ENCODE measurements around the gene TWF2.
A peak's percentile ranks its signal among the peaks of the same experiment; 100 is the strongest.
"Not testable (repeated sequence)": the region's sequence is repeated elsewhere in the genome, so short reads cannot be mapped to it uniquely, and the experiment has no call there.

Gene TWF2

DNA sequence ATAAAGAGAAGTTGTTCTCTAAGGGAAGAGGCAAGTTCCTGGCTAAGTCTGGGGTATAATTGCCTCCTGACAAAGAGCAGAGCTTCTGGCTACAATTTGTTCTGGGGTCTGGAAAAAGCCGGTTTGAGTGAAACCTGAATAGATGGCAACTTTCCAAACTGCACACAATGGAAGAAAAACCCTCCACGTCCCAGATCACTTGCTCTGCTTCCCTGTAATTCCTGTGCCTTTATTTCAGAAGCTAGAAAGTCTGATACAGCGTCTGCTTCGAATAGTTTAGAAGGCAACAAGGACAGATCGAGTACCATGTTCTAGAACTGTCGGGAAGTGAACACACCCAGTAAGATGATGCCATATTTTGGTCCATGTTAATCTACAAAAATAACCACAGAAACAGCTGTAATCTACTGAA lies 41.1 kb upstream of the TWF2 start:
- TF ChIP-seq, protein P1, sequence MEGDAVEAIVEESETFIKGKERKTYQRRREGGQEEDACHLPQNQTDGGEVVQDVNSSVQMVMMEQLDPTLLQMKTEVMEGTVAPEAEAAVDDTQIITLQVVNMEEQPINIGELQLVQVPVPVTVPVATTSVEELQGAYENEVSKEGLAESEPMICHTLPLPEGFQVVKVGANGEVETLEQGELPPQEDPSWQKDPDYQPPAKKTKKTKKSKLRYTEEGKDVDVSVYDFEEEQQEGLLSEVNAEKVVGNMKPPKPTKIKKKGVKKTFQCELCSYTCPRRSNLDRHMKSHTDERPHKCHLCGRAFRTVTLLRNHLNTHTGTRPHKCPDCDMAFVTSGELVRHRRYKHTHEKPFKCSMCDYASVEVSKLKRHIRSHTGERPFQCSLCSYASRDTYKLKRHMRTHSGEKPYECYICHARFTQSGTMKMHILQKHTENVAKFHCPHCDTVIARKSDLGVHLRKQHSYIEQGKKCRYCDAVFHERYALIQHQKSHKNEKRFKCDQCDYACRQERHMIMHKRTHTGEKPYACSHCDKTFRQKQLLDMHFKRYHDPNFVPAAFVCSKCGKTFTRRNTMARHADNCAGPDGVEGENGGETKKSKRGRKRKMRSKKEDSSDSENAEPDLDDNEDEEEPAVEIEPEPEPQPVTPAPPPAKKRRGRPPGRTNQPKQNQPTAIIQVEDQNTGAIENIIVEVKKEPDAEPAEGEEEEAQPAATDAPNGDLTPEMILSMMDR (IDR thresholded peaks at IDR 0.05; ENCODE audit: borderline replicate concordance, control extremely low read depth, extremely low read depth, insufficient read depth, missing control alignments), result no peak
- in situ Hi-C loops (cut with MboI; ENCODE audit: low sequenced_read_pairs, unreplicated experiment), result no loop called here
- no peak for DNase-seq (ENCODE audit: low spot score)

DNA sequence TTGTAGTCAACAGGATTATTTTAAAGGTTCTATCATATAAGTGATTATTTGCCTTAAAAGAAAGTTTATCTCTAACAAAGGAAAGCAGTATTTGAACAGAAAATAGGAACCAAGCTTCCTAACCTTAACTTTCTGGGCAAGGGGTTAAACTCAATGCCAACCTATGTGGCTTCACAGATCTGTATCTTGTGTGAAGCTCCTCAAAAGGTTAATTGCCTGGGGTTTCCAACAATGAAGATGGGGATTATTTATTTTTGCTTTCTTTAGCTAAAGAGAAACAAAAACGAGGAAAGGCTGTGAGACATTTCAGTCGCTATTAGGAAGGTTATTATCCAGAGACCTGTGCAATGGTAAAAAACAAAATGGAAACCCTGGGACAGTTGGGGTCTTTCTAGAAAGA lies 40.6 kb upstream of the TWF2 start:
- in situ Hi-C loops (cut with MboI; ENCODE audit: low sequenced_read_pairs, unreplicated experiment), result no loop called here
- TF ChIP-seq, protein P1 (IDR thresholded peaks at IDR 0.05; ENCODE audit: borderline replicate concordance, control extremely low read depth, extremely low read depth, insufficient read depth, missing control alignments), result no peak

DNA sequence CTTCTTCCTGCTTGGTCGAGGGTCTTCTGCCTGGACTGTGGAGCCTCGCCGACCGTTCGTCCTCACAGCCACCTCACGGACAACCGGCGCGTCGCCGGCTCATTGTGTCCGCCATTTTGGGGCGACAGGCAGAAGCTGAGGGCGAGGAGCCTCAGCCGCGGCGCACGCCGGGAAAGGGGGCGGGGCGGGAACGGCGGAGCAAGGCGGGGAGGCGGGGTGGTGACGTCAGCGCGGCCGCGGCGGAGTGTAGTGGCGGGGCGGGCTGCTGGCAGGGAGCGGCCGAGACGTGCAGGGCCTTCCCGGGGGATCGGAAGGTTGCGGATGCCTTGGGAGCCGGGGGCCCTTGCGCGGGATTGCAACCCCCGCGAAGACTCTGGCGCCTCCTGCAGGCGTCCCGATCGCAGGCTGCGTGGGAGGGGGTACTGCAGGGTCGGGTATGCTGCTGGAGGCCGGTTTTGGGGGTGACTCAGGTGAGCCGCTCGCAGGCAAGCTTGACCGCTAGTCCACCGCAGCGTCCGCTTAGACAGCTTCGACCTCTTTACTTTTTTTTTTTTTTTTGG lies 39.6 kb upstream of the TWF2 start, which contains the start of gene WDR82:
WDR82 (minus strand) TSS at position 140 of the 560 bp plus-strand sequence. CDS start 288 bp downstream, outside the sequence.
- DNase-seq (ENCODE audit: low spot score), result peak; percentile 97
- in situ Hi-C loops (cut with MboI; ENCODE audit: low sequenced_read_pairs, unreplicated experiment), result no loop called here

More for the DNA sequence above, 40.6 kb upstream of the TWF2 start:
- DNase-seq (ENCODE audit: low spot score), result no peak

DNA sequence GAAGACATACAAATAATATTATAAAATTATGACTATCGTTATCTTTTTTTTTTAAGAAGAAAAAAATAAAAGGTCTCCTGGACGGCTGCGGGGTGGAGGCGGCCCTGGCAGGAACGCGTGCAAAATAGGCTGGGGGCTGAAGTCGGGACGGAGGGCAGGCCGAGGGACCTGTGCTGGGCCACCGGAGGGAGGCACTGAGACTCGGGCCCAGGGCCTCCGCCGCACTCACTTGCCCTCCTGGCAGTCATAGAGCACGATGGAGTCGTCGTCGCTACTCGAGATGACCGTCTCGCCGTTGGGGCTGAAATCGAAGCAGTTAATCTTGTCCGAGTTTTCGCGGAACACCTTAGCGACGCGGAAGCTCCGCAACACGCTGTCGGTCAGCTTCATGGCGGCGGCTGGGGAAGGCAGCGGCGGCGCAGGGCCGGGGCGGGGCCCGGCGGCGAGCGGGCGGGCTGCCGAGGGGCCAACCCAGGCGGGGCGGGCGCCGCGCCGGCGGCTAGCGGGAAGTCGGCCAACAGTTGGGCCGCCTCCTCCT lies 39.1 kb upstream of the TWF2 start:
- DNase-seq (ENCODE audit: low spot score), result peak; percentile 69
- in situ Hi-C loops (cut with MboI; ENCODE audit: low sequenced_read_pairs, unreplicated experiment), result no loop called here
- TF ChIP-seq, protein P1 (IDR thresholded peaks at IDR 0.05; ENCODE audit: borderline replicate concordance, control extremely low read depth, extremely low read depth, insufficient read depth, missing control alignments), result no peak

More for the DNA sequence above, 39.6 kb upstream of the TWF2 start, which contains the start of gene WDR82:
- TF ChIP-seq, protein P1 (IDR thresholded peaks at IDR 0.05; ENCODE audit: borderline replicate concordance, control extremely low read depth, extremely low read depth, insufficient read depth, missing control alignments), result peak; percentile 38

DNA sequence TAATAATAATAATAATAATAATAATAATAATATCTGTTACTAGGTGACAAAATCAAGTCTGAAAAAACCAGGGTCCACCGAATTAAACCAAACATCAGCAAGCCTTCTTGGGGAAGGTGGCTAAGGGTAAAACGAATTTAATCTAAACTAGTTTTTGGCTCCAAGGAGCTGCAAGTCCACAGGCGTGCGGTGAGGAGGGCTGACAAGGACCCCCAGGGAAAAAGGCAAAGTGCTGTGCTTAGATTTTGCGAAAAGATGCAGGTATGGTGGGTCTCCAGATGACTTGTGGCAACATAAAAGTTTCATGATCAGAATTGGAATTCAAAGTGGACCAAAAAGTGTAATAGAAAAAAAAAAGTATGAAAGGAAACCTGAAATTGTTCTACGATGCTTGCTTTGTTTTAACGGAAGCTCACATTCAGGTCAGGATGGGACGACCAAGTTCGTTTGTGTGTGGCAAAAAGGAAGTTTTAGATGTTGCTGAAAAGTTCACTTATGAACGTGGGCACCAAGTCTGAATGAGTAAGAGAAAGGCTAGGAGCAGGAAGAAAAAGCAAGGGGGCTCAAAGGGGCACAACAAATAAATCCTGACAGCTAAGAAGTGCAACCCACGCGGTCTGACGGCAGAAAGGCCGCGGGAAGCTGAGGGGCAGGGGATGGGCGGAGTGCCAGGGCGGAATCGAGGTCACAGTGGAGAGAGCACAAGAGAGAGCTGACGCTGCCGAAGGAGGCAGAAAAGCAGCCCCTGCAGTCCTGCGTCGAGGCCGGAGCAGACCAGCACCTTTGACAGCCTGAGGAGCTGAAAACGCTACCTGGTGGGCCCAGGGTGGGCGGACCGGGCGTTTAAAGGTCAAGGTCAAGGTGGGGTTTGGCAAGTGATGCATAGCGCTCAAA lies 38.4 kb upstream of the TWF2 start:
- TF ChIP-seq, protein P1 (IDR thresholded peaks at IDR 0.05; ENCODE audit: borderline replicate concordance, control extremely low read depth, extremely low read depth, insufficient read depth, missing control alignments), result no peak
- in situ Hi-C loops (cut with MboI; ENCODE audit: low sequenced_read_pairs, unreplicated experiment), result no loop called here
- DNase-seq (ENCODE audit: low spot score), result peak; percentile 67

DNA sequence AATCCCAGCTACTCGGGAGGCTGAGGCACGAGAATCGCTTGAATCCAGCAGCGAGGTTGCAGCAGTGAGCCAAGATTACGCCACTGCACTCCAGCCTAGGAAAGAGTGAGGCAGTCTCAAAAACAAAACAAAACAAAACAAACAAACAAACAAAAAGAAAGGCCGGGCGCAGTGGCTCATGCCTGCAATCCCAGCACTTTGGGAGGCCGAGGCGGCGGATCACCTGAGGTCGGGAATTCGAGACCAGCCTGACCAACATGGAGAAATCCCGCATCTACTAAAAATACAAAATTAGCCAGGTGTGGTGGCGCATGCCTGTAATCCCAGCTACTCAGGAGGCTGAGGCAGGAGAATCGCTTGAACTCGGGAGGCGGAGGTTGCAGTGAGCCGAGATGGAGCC lies 35.8 kb upstream of the TWF2 start:
- DNase-seq (ENCODE audit: low spot score); in situ Hi-C loops (cut with MboI; ENCODE audit: low sequenced_read_pairs, unreplicated experiment): not testable (repeated sequence)

DNA sequence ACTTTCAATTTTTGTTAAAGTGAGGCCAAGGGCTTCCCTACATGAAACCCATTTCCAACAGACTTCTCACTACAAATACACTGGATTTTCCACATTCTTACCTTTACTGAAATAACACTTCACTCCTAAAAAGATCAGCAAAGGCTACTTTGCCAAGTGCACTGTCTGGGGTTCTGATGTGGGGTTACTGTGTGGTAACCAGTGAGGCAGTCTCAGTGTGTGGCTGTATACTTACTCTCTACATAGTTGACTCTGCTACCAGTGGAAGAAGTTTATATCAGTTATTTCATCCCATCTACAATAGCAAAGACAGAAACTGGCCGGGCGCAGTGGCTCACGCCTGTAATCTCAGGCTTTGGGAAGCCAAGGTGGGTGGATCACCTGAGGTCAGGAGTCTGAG lies 33.9 kb upstream of the TWF2 start:
- DNase-seq (ENCODE audit: low spot score), result no peak
- TF ChIP-seq, protein P1 (IDR thresholded peaks at IDR 0.05; ENCODE audit: borderline replicate concordance, control extremely low read depth, extremely low read depth, insufficient read depth, missing control alignments), result no peak
- in situ Hi-C loops (cut with MboI; ENCODE audit: low sequenced_read_pairs, unreplicated experiment), result no loop called here

DNA sequence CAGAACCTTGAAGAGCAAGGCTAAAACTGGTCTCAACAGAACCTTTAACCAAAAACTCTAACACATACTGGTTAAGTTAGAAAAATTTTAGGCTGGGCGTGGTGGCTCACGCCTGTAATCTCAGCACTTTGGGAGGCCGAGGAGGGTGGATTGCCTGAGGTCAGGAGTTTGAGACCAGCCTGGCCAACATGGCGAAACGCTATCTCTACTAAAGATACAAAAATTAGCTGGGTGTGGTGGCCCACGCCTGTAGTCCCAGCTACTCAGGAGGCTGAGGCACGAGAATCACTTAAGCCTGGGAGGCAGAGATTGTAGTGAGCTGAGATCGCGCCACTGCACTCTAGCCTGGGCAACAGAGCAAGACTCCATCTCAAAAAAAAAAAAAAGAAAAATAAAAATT lies 33.2 kb upstream of the TWF2 start:
- in situ Hi-C loops (cut with MboI; ENCODE audit: low sequenced_read_pairs, unreplicated experiment), result not testable (repeated sequence)

More for the DNA sequence above, 33.2 kb upstream of the TWF2 start:
- DNase-seq (ENCODE audit: low spot score), result not testable (repeated sequence)
